GM19035 (cell line): ENCODE measurements around the gene CFAP299.

Experiments used
- ATAC-seq: cut with Tn5 transposase; IDR thresholded peaks from one replicate; pipeline ENCODE4 v1.9.1; 2021; ENCODE audit not compliant: unreplicated experiment

CFAP299 gene

DNA sequence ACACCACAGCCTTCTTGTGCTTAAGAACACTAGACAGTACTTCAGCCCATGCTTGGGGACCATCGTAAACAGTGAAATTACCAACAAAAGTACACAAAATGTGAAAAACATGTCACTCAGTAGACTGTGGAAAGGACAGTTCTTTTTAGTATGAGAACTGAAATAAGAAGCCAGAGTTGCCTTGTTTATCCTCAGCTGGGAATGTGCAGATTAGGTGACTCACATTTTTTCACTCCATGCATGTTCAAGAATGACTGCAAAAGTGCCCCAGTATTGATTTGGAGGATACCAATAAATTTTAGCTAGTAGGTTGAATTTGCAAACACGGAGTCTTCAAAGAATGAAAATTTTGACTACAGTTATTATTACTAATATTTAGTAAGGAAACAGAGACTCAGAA lies 671.9 kb downstream of the CFAP299 start:
- no peak for ATAC-seq
